Amniotic stem cell (primary cell): ENCODE measurements around the gene MRPS10.
A peak's percentile ranks its signal among the peaks of the same experiment; 100 is the strongest.
"Not testable (repeated sequence)": the region's sequence is repeated elsewhere in the genome, so short reads cannot be mapped to it uniquely, and the experiment has no call there.

Source experiments
- DNase-seq: peaks from one replicate; lab custom pipeline; 2025; lab: John Stamatoyannopoulos, UW

MRPS10 gene

DNA sequence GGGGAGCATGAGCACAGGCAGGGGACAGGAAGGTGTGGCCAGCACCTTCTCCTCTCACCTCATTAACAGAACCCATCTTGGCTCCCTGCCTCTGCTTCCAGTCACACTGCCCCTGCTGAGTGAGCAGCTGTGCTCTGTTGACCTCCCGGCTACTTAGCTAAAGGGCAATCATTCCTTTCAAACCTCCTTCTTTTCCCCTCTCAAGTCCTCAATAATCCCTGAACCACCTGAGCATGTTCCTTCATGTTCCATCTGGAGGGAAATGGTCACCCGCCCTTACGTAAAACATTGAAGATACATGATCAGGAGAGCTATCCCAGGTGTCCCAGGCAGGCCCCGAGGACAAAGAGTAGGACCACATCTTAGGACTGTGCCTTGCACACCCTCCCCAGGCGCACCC lies 21.7 kb upstream of the MRPS10 start:
- DNase-seq, result no peak

DNA sequence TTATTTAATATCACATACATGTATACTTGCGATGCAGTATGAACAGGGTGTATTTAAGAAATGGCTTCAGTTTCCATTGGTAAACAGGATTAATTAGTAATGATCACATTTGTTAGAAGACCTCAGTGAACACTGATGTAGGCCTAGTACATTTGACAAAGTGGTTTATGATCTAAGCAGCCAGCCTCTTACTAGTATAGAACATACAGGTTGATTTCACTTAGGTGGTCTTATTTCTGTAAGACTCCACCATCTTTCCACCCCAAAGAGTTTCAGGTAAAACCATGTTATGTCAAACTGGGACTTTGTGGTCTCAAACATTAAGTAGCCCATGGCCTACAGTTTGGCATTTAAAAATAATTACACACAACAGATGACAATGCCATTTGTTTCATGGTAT lies 20.2 kb upstream of the MRPS10 start:
- DNase-seq, result no peak

DNA sequence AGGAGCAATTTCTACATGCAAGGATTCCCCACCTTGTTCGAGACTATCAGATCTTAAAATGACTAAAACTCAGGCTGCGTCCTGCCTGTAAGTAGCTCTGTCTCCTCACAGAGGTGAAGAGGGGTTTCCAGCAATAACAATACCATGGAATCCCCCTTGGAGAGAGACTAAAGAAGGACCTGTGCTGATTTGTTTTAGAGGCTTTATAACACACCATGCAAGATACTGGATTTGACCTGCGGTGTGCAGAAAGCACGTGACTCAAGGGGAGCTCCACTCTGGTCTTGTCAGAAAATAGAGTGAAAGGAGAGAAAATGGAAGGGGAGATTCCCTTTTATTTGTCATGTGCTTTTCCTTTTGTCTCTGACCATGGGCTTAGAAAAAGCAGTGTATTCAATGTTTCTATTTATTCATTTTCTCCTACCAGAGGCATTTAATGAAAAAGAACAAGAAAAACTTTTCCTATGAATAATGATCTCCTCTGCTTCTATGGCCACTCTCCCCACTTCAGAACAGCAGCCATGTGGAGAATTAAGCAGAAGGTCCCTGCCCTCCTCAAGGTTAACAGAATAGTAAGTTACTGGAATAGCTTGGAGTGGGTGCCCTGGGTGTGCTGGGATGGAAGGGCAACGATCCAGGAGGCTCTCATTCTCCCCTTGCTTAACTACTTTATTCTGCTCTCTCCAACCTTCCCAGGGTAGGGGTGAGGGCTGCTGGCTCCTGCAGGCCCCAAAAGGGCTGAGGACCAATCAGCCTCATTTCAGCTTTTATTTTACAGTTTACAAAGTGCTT lies 19.2 kb upstream of the MRPS10 start:
- DNase-seq, result no peak

GRCh38 chr6:42236030-42236429 lies 18.4 kb upstream of the MRPS10 start:
- DNase-seq, result no peak

GRCh38 chr6:42232035-42232434 lies 14.4 kb upstream of the MRPS10 start:
- no peak for DNase-seq

DNA sequence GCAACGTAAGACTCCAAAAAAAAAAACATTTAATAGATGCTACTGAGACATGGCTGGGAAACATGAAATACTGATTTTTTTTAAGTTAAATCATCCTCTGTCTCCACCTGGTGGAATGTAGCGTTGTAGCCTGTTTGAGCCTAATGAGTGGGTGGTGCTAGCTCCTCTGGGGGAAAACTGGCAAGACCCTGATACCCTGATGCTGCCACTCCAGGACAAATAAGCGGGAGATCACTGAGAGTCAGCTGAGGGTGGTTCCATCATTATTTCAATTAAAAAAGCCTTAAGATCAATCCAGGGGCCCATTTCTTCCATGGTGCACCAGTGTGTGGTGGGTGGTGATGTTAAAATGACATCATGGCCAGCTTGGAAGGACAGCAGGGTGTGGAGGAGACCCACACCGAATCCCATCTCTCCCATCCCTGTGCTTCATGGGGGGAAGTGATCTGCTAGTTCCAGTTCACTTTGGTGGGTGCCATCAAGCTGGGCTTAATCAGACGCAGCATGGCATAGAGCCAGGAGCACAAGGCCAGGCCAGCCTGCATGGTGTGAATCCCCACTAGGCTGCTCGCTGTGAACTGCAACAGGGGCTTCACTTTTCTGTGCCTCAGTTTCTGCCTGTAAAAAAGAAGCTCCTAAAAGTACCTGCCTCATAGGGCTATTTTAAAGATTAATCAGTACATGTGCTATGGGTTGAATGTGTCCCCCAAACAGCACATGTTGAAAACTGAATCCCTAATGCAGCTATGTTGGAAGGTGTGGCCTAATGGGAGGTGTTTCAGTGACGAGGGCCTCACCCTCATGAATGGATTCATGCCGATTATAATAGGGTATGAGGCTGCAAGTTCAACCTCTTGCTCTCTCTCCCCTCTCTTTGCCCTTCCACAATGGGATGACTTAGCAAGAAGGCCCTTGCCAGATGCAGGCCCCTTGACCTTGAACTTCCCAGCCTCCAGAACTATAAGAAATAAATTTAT lies 13.0 kb upstream of the MRPS10 start:
- no peak for DNase-seq

- DNase-seq, result no peak
Observed at GRCh38 chr6:42229506-42230119, 12.0 kb upstream of the MRPS10 start.

DNA sequence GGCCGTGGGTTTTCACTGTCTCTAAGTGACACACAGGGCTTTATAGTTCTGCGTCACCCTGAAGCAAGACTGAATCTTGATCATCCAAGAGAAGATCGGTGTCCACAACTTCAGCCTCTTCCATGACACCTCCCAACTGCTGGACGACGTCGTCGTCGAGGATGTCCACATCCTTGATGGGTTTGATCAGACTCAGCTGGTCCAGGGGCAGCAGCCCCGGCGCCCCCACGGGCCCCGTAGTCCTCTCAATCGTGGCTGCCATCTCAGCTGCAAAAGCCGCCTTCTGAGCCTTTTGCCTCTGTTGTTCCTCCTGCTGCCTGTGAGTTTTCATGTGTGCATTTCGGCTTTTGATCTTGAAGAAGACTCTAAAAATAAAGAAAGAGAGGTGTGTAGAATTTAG lies 10.6 kb upstream of the MRPS10 start:
- DNase-seq, result no peak

DNA sequence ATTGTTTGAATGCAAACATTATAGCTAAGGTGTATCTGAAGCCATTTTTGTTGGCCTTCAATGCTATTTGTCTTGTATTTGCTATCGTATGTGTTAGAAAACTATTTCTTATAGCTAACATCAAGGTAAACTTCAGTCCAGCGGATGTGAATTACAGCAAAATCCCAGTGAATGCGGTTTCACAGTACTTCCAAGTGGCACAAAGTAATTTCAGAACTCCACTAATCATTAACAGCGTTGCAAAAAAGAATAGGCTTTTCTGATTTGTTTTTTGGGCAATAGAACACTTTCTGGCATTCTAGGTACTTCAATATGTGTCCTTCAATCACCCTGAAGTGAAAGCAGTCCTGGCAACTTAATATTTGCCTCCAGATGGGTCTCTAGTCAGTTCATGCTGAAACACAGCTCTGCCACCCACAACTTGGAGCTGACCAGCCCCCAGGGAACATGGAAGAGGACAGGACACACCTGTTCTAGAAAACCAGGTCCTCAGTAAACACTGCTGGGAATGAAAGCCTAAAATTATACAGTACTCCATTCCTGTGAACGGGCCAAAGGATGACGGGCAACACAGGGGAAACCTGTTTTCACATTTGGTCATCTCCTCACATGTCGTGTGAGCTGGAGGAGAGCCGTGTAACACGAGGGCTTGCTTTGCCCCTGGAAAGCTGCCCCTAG lies 9.7 kb upstream of the MRPS10 start:
- no peak for DNase-seq

- DNase-seq, result no peak
Observed at GRCh38 chr6:42226645-42227143, 9.0 kb upstream of the MRPS10 start.

DNA sequence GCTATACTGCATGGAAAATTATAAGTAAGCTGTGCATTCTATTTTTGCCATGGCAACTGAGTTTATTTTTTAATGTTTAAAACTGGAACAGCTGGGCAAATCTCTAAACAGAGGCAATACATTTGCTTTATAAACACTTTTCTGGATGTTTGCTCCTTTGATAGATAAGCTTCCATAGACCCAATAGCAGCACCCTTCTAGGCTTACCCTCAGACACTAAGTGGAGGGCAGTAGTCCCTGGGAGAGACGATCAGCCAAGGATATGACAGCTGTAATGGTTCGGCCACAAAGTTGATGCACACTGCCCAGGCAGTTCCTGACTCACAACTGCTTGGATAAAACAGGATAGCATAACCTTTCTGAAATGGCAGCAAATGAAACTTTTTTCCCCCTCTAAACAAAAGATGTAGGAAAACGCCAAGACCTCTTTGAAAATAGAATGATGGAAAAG lies 8.5 kb upstream of the MRPS10 start:
- DNase-seq, result peak; percentile 49

DNA sequence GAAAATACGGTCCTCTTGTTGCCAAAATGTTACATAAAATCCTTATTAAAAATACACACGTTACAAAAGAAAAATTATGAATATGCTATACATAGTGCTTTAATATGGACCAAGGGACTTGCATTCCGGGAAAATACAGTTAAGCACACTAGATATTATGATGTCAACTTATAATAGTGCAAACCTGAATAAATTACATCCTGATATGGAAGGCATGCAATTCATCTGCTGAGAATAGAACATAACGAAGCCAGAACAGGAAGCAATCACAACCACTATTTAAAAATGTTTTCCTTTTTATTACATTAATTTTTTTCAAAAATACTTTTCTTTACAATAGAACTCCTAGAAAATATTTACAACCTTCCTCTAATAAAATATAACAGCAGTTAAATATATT lies 7.8 kb upstream of the MRPS10 start:
- no peak for DNase-seq

GRCh38 chr6:42225029-42225339 lies 7.3 kb upstream of the MRPS10 start:
- DNase-seq, result no peak

DNA sequence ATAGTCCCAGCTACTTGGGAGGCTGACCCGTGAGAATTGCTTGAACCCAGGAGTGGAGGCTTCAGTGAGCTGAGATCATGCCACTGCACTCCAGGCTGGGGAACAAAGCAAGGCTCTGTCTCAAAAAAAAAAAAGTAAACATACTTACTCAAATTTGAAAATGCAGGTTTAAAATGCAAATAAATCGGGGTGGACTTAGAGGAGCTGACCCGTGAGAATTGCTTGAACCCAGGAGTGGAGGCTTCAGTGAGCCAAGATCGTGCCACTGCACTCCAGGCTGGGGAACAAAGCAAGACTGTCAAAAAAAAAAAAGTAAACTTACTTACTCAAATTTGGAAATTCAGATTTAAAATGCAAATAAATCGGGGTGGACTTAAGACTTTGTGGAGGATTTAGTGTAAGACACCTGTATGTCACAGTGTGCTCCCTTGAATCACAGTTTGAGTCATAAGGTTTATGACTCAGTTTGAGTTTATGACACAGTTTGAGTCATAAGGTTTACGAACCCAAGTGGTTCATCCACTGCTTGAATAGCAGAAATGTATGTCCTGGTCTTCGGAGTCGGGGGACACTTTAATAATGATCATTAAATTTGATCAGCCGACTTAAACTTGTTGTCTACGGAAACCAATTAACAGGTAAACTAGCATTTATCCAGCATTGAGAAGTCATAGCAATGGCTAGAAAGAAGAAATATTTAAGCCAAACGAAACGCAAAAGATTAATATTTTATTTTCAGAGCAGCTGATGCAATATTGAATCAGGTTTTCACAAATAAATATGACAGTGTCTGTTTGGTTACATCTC lies 6.8 kb upstream of the MRPS10 start:
- DNase-seq, result peak; percentile 54

DNA sequence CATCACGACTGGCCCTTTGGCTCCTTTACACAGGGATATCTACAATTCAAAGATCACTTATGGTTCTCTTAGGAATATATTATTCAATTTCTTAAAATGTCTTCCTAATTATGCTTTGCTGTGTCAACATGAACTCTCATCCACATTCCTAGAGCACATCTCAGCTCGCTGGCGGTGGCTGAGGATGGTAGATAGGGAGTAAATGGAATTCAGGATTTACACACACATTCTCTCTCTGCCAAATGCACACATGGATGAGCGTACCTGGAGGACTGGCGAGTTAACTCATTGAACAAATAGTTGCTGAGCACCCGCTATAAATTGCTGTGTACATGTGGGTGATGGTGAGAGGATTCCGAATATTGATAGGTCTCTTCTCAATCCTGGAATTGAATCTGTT lies 4.8 kb upstream of the MRPS10 start:
- DNase-seq, result no peak

DNA sequence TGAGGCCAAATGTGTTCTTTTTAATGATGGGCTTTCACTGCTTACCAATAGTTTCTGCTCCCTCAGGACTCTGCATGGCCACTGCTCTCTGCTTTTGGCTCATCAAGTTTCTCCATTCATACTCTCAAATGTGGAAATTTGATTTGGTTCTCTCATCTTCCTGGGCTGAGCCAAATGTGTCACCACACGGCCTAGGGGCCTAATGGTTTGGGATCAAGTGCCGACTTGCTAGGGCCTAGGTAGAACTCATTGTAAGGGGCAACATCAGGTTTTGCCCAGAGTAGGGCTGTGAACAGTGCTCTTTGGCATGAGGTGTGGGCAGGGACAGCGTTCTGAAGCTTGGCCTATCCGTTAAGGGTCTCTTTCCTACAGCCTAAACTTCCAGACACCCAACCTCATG lies 3.9 kb upstream of the MRPS10 start:
- no peak for DNase-seq

GRCh38 chr6:42220807-42221206 lies 3.1 kb upstream of the MRPS10 start:
- no peak for DNase-seq

DNA sequence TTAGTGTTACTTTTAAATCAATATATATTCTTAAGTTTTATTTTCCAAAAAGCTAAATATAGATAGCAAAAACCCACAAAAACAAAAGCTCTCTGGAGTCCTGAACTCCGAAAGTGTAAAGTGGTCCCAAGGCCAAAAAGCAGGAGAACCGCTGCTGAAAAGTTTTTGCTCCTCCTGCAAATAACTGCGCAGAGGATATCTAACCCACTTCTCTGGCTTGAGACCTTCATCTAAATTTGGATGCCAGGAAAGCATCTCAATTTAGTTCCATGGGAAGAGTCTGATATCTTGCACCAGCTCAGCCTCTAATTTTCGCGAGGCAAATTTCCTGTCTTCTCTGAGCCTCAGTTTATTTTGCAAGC lies 523 bp downstream of the MRPS10 start:
- no peak for DNase-seq

DNA sequence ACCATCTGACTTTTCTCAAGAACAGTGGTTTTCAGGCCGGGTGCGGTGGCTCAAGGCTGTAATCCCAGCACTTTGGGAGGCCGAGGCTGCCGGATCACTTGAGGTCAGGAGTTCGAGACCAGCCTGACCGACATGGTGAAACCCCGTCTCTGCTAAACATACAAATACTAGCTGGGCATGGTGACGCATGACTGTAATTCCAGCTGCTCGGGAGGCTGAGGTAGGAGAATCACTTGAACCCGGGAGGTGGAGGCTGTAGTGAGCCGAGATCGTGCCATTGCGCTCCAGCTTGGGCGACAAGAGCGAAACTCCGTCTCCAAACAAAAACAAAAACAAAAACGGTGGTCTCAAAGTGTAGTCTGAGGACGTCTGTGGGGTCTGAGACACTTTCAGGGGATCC lies 1.2 kb downstream of the MRPS10 start:
- not testable (repeated sequence) for DNase-seq

DNA sequence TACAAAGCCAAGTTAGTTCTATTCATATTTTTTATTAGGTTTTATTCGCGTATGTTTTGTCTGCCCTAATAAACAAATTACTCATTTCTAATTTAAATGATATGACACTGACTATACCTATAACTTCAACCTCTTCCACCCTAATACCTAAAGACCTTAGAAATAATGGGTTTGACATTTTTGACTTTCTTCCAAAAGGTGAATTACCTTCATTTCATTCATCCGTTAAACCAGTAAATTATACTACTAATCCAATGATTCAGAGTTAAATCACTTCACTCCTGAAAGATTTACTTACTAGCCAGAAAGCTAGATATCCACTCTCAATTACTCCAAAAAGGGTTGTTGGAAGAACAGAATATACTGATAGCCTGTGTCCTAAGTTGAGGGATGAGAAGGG lies 5.2 kb downstream of the MRPS10 start:
- DNase-seq, result no peak

GRCh38 chr6:42211726-42212125 lies 5.9 kb downstream of the MRPS10 start:
- DNase-seq, result no peak
